Hippocampal formation (tissue), 2 donors: ENCODE data around the gene SBNO2.
"Not testable (repeated sequence)": the region's sequence is repeated elsewhere in the genome, so short reads cannot be mapped to it uniquely, and the experiment has no call there.

Source experiments
- DNase-seq, 2 donors: peaks; one replicate each; lab custom pipeline; 2025; lab: John Stamatoyannopoulos, UW

Gene SBNO2

GRCh38 chr19:1136201-1136600 lies 37.9 kb downstream of the SBNO2 start:
- DNase-seq = no peak

GRCh38 chr19:1135454-1135853 lies 38.6 kb downstream of the SBNO2 start:
- DNase-seq = no peak

GRCh38 chr19:1134431-1134830 lies 39.6 kb downstream of the SBNO2 start:
- DNase-seq = no peak

GRCh38 chr19:1133471-1133929 lies 40.6 kb downstream of the SBNO2 start:
- DNase-seq = no peak

GRCh38 chr19:1132552-1133383 lies 41.3 kb downstream of the SBNO2 start:
- DNase-seq = no peak

GRCh38 chr19:1131718-1132551 lies 42.1 kb downstream of the SBNO2 start:
- DNase-seq = peak in 1 of 2 donors; percentile 37

- DNase-seq = no peak
These were observed 43.0 kb downstream of the SBNO2 start for GRCh38 chr19:1130771-1131717.

- DNase-seq = no peak
These were observed 44.5 kb downstream of the SBNO2 start for GRCh38 chr19:1129535-1129934.

GRCh38 chr19:1129084-1129483 lies 45.0 kb downstream of the SBNO2 start:
- not testable (repeated sequence) for DNase-seq

- DNase-seq = no peak
These were observed 46.0 kb downstream of the SBNO2 start for GRCh38 chr19:1128106-1128505.

- DNase-seq = no peak
These were observed 46.9 kb downstream of the SBNO2 start for GRCh38 chr19:1126984-1127760.

GRCh38 chr19:1125601-1126467 lies 48.2 kb downstream of the SBNO2 start:
- no peak for DNase-seq

- no peak for DNase-seq
These were observed 50.0 kb downstream of the SBNO2 start for GRCh38 chr19:1123885-1124677.

- no peak for DNase-seq
These were observed 50.7 kb downstream of the SBNO2 start for GRCh38 chr19:1123381-1123780.

- no peak for DNase-seq
These were observed 51.1 kb downstream of the SBNO2 start for GRCh38 chr19:1122972-1123363.

- DNase-seq = no peak
These were observed 51.8 kb downstream of the SBNO2 start for GRCh38 chr19:1122021-1122971.

- no peak for DNase-seq
These were observed 52.7 kb downstream of the SBNO2 start for GRCh38 chr19:1121395-1121794.
